ENCODE data around the gene WNT5B.

WNT5B gene

GRCh38 chr12:1616233-1617066 lies 12.6 kb upstream of the WNT5B start:
- no peak overlapping the region for H3K4me3 ChIP-seq (ENCODE audit: low read depth, low read length)
- TF ChIP-seq CTCF (IDR thresholded peaks at IDR 0.05; ENCODE audit: borderline replicate concordance, insufficient read depth, low read depth, low read length): no peak

- H3K4me3 ChIP-seq (ENCODE audit: low read depth, low read length): no peak overlapping the region
- no peak for TF ChIP-seq CTCF (IDR thresholded peaks at IDR 0.05; ENCODE audit: borderline replicate concordance, insufficient read depth, low read depth, low read length)
Measured at GRCh38 chr12:1618489-1618888, 10.5 kb upstream of the WNT5B start.

GRCh38 chr12:1619159-1619558 lies 9.9 kb upstream of the WNT5B start:
- no peak overlapping the region for H3K4me3 ChIP-seq (ENCODE audit: low read depth, low read length)
- TF ChIP-seq CTCF (IDR thresholded peaks at IDR 0.05; ENCODE audit: borderline replicate concordance, insufficient read depth, low read depth, low read length): no peak

GRCh38 chr12:1619587-1619986 lies 9.4 kb upstream of the WNT5B start:
- no peak overlapping the region for H3K4me3 ChIP-seq (ENCODE audit: low read depth, low read length)
- no peak for TF ChIP-seq CTCF (IDR thresholded peaks at IDR 0.05; ENCODE audit: borderline replicate concordance, insufficient read depth, low read depth, low read length)

- TF ChIP-seq CTCF (IDR thresholded peaks at IDR 0.05; ENCODE audit: borderline replicate concordance, insufficient read depth, low read depth, low read length): no peak
- H3K4me3 ChIP-seq (ENCODE audit: low read depth, low read length): no peak overlapping the region
Measured at GRCh38 chr12:1620092-1620491, 8.9 kb upstream of the WNT5B start.

GRCh38 chr12:1622406-1622805 lies 6.6 kb upstream of the WNT5B start:
- H3K4me3 ChIP-seq (ENCODE audit: low read depth, low read length): no peak overlapping the region
- TF ChIP-seq CTCF (IDR thresholded peaks at IDR 0.05; ENCODE audit: borderline replicate concordance, insufficient read depth, low read depth, low read length): no peak

All from GM12875 (cell line).